Urinary bladder (tissue), 4 donors: Measurements from ENCODE around the gene U2AF2. TPM values are rescaled to one million over a fixed set of nuclear protein-coding genes. Genes with fewer than 3 reads are reported as not detected.

Source experiments
- DNase-seq: peaks from one replicate; pipeline ENCODE4 v3.0.0-alpha.2; 2015; ENCODE audit errors: extremely low spot score
- H3K27ac ChIP-seq: one replicate; pipeline ENCODE4 v1.5.1; 2013; ENCODE audit warnings: low read depth, mild to moderate bottlenecking, moderate library complexity
- H3K36me3 ChIP-seq: one replicate; pipeline ENCODE4 v1.6.1; 2013; ENCODE audit warnings: mild to moderate bottlenecking, moderate library complexity; ENCODE audit not compliant: insufficient read depth
- H3K4me1 ChIP-seq: one replicate; pipeline ENCODE4 v1.6.1; 2013; ENCODE audit warnings: mild to moderate bottlenecking, moderate library complexity; ENCODE audit not compliant: insufficient read depth
- H3K4me3 ChIP-seq: one replicate; pipeline ENCODE4 v1.5.1; 2013; ENCODE audit warnings: low read depth, low read length
- WGBS: extraction: QIAGEN DNeasy Blood & Tissue Kit; methylation state at CpG from one replicate; pipeline ENCODE4 v1.1.7; 2013; 5-methylcytosine and 5-hydroxymethylcytosine counted together
- polyA plus RNA-seq: library from polyadenylated mRNA; stranded (reverse); fragments of 200-250 nt; gene quantifications from one replicate; pipeline ENCODE4 v1.2.3, GENCODE V29; 2013
- total RNA-seq: library from RNA; depleted of rRNA; stranded (reverse); fragments of >200 nt; gene quantifications from one replicate; pipeline ENCODE4 v1.2.3, GENCODE V29; 2014
- donor health status: healthy with polysubstance abuse.
- donor health status: healthy.

U2AF2 gene
- total RNA-seq (44.6 TPM), polyA plus RNA-seq (129 TPM)

- H3K27ac ChIP-seq = peak within 1 kb of the TSS; percentile 96
- under 1% methylated on average over 92 of the region's 95 CpGs for WGBS
- no peaks in the 10 kb centered on the region for H3K4me1 ChIP-seq
Observed at GRCh38 chr19:55654868-55655647, at the start of gene U2AF2. U2AF2 (plus strand) TSS chr19:55655035; CDS start chr19:55655105, 70 bp downstream.

GRCh38 chr19:55605207-55605636, 49.6 kb upstream of the U2AF2 start:
- no peaks in the 10 kb centered on the region for H3K4me1 ChIP-seq
- H3K27ac ChIP-seq = peak overlapping the region; percentile 70

More at GRCh38 chr19:55654868-55655647, at the start of gene U2AF2:
- H3K4me3 ChIP-seq = peak within 1 kb of the TSS; percentile 85
- H3K36me3 ChIP-seq = peaks cover 4% of the 10 kb centered on the region
- no peak for DNase-seq

GRCh38 chr19:55605637-55606470, 49.0 kb upstream of the U2AF2 start, which contains the start of gene ZNF865:
ZNF865 (plus strand) TSS chr19:55605647; CDS start chr19:55613619, 7,972 bp downstream.
- H3K4me3 ChIP-seq = peak within 1 kb of the TSS; percentile 79
- peak; percentile 62 for DNase-seq
- peak within 1 kb of the TSS; percentile 76 for H3K27ac ChIP-seq
- H3K4me1 ChIP-seq = no peaks in the 10 kb centered on the region
- H3K36me3 ChIP-seq = no peaks in the 10 kb centered on the region
- under 1% methylated on average over 43 of the region's 44 CpGs for WGBS

More at GRCh38 chr19:55605207-55605636, 49.6 kb upstream of the U2AF2 start:
- H3K36me3 ChIP-seq = no peaks in the 10 kb centered on the region
- peak overlapping the region; percentile 79 for H3K4me3 ChIP-seq
- under 1% methylated on average over 43 of the region's 43 CpGs for WGBS
- peak; percentile 95 for DNase-seq

- H3K36me3 ChIP-seq = no peaks in the 10 kb centered on the region
- H3K4me1 ChIP-seq = no peaks in the 10 kb centered on the region
- no peak for DNase-seq
- 22% methylated on average over 12 of the region's 12 CpGs for WGBS
- H3K27ac ChIP-seq = peak overlapping the region; percentile 13
- peak overlapping the region; percentile 79 for H3K4me3 ChIP-seq
Observed at GRCh38 chr19:55606471-55606787, 48.4 kb upstream of the U2AF2 start.

- 77% methylated on average over 9 of the region's 9 CpGs for WGBS
- no peak for DNase-seq
- Histone ChIP-seq H3K36me3 (no peaks in the 10 kb centered on the region), H3K4me3 (no peak overlapping the region), H3K27ac (no peak overlapping the region), H3K4me1 (no peaks in the 10 kb centered on the region)
Observed at GRCh38 chr19:55606817-55607216, 48.0 kb upstream of the U2AF2 start.

- H3K4me3 ChIP-seq = no peak overlapping the region
- no peak overlapping the region for H3K27ac ChIP-seq
- no peaks in the 10 kb centered on the region for H3K36me3 ChIP-seq
- 95% methylated on average over 5 of the region's 5 CpGs for WGBS
- DNase-seq = no peak
- no peaks in the 10 kb centered on the region for H3K4me1 ChIP-seq
Observed at GRCh38 chr19:55609326-55609725, 45.5 kb upstream of the U2AF2 start.

GRCh38 chr19:55611300-55611982, 43.4 kb upstream of the U2AF2 start:
- Histone ChIP-seq H3K27ac (no peak overlapping the region), H3K36me3 (peaks cover 2% of the 10 kb centered on the region), H3K4me3 (no peak overlapping the region), H3K4me1 (no peaks in the 10 kb centered on the region)
- WGBS = 74% methylated on average over 15 of the region's 15 CpGs
- no peak for DNase-seq

GRCh38 chr19:55611983-55612645, 42.7 kb upstream of the U2AF2 start:
- no peak overlapping the region for H3K4me3 ChIP-seq
- no peak overlapping the region for H3K27ac ChIP-seq
- H3K36me3 ChIP-seq = peaks cover 2% of the 10 kb centered on the region
- H3K4me1 ChIP-seq = no peaks in the 10 kb centered on the region
- 81% methylated on average over 3 of the region's 3 CpGs for WGBS
- DNase-seq = no peak

GRCh38 chr19:55613396-55613795, 41.4 kb upstream of the U2AF2 start:
- whole genome bisulfite sequencing = 96% methylated on average over 27 of the region's 27 CpGs
- H3K36me3 ChIP-seq = peaks cover 2% of the 10 kb centered on the region
- DNase-seq = no peak
- no peak overlapping the region for H3K27ac ChIP-seq
- no peak overlapping the region for H3K4me3 ChIP-seq
- no peaks in the 10 kb centered on the region for H3K4me1 ChIP-seq

- 95% methylated on average over 75 of the region's 75 CpGs for WGBS
- peaks cover 2% of the 10 kb centered on the region for H3K36me3 ChIP-seq
- no peak overlapping the region for H3K27ac ChIP-seq
- no peaks in the 10 kb centered on the region for H3K4me1 ChIP-seq
- no peak overlapping the region for H3K4me3 ChIP-seq
- no peak for DNase-seq
Observed at GRCh38 chr19:55613930-55614710, 40.7 kb upstream of the U2AF2 start.

GRCh38 chr19:55614711-55615542, 39.9 kb upstream of the U2AF2 start:
- no peak overlapping the region for H3K27ac ChIP-seq
- peaks cover 2% of the 10 kb centered on the region for H3K36me3 ChIP-seq
- H3K4me3 ChIP-seq = no peak overlapping the region
- H3K4me1 ChIP-seq = no peaks in the 10 kb centered on the region
- DNase-seq = no peak
- 97% methylated on average over 98 of the region's 98 CpGs for WGBS
